RWPE2 (cell line): ENCODE results near the gene SLC40A1.

Experiments
- ATAC-seq: fragments of 200-7000 bp; cut with Tn5 transposase; 3 replicates; pipeline ENCODE4 v1.9.1; 2021; ENCODE audit warnings: low read depth
- DNase-seq: peaks from one replicate; pipeline ENCODE4 v3.0.0-alpha.2; 2020; ENCODE audit warnings: low spot score
- H3K27ac ChIP-seq: fragments of 450-650 bp; 2 replicates; pipeline ENCODE4 v1.5.1; 2017; ENCODE audit warnings: mild to moderate bottlenecking; ENCODE audit not compliant: poor library complexity, severe bottlenecking
- H3K27me3 ChIP-seq: fragments of 250-450 bp; sonication (Bioruptor Pico); 2 replicates; pipeline ENCODE4 v1.5.1; 2021; ENCODE audit warnings: mild to moderate bottlenecking, moderate library complexity; ENCODE audit not compliant: insufficient read depth, poor library complexity, severe bottlenecking
- H3K36me3 ChIP-seq: fragments of 250-450 bp; sonication (Bioruptor Pico); 2 replicates; pipeline ENCODE4 v1.5.1; 2020; ENCODE audit warnings: low read depth, mild to moderate bottlenecking, moderate library complexity
- H3K4me1 ChIP-seq: fragments of 250-450 bp; sonication (Bioruptor Pico); 2 replicates; pipeline ENCODE4 v1.5.1; 2021; ENCODE audit warnings: mild to moderate bottlenecking, moderate library complexity; ENCODE audit not compliant: insufficient read depth, poor library complexity, severe bottlenecking
- H3K4me3 ChIP-seq: fragments of 250-450 bp; sonication (Bioruptor Pico); 2 replicates; pipeline ENCODE4 v1.5.1; 2021; ENCODE audit warnings: mild to moderate bottlenecking, moderate library complexity; ENCODE audit not compliant: severe bottlenecking
- H3K9me3 ChIP-seq: fragments of 250-450 bp; sonication (Bioruptor Pico); 2 replicates; pipeline ENCODE4 v1.5.1; 2021; ENCODE audit warnings: mild to moderate bottlenecking, moderate library complexity; ENCODE audit not compliant: severe bottlenecking
- TF ChIP-seq, protein P1 (sequence below): fragments of 450-650 bp; IDR thresholded peaks from one replicate; pipeline ENCODE4 v1.5.1; 2017; ENCODE audit warnings: mild to moderate bottlenecking, moderate library complexity; ENCODE audit not compliant: poor library complexity, severe bottlenecking

Gene SLC40A1

DNA sequence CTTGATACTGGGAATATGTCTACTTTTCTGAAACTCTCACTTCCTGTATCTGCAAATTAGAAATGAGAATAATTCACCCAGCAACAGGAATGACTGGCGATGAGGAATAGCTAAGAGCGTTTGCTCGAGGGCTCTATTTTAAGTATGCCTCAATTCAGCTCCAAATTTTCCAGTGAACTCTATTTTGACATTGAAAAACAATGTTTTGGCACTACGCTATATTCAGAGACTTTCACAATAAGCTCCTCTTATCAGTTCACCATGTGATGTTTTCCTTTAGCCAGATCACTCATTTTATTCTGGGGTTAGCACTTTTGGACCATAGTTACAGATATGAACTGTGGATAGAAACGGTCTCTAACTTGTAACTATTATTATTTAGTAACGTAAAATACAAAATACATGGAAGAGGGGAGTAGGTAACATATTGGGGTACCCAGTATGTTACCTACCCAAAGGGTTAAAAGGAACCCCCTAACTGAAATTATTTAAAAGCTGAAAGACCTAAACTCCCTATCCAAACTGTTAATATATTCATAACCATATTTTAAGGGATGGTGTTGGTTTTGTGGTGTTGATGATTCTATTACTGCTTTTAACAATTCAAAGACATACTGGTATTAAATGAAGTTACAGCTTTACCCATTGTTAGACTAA, 28.1 kb downstream of the SLC40A1 start:
- Histone ChIP-seq H3K27me3 (no peaks in the 10 kb centered on the region), H3K27ac (no peak overlapping the region), H3K9me3 (no peaks in the 10 kb centered on the region), H3K36me3 (no peaks in the 10 kb centered on the region), H3K4me1 (peaks cover 16% of the 10 kb centered on the region), H3K4me3 (no peak overlapping the region)
- ATAC-seq = no peak
- TF ChIP-seq, protein P1, sequence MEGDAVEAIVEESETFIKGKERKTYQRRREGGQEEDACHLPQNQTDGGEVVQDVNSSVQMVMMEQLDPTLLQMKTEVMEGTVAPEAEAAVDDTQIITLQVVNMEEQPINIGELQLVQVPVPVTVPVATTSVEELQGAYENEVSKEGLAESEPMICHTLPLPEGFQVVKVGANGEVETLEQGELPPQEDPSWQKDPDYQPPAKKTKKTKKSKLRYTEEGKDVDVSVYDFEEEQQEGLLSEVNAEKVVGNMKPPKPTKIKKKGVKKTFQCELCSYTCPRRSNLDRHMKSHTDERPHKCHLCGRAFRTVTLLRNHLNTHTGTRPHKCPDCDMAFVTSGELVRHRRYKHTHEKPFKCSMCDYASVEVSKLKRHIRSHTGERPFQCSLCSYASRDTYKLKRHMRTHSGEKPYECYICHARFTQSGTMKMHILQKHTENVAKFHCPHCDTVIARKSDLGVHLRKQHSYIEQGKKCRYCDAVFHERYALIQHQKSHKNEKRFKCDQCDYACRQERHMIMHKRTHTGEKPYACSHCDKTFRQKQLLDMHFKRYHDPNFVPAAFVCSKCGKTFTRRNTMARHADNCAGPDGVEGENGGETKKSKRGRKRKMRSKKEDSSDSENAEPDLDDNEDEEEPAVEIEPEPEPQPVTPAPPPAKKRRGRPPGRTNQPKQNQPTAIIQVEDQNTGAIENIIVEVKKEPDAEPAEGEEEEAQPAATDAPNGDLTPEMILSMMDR = no peak
- DNase-seq = no peak

DNA sequence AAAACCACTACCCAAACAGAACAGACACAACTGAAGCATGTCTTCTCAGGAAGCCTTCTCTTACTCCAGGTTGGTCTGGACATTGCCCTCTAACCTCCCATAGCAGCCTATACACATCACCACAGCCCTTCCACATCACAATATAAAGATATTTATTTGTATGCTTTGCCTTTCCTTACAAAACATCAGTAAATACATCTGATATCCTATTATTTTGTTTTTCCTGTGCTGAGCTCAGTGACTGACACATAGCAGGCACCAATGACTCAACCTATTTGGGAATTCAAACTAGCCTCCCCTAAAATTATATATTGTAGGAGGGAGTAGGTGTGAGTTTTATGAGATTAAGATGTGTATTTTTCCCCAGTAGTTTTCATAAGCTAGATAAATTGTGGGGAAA, 28.8 kb downstream of the SLC40A1 start:
- TF ChIP-seq, protein P1 = no peak
- H3K9me3 ChIP-seq = no peaks in the 10 kb centered on the region
- H3K27ac ChIP-seq = no peak overlapping the region
- peaks cover 9% of the 10 kb centered on the region for H3K4me1 ChIP-seq
- ATAC-seq (no peak), DNase-seq (no peak)
- no peaks in the 10 kb centered on the region for H3K36me3 ChIP-seq
- H3K4me3 ChIP-seq = no peak overlapping the region
- H3K27me3 ChIP-seq = no peaks in the 10 kb centered on the region

DNA sequence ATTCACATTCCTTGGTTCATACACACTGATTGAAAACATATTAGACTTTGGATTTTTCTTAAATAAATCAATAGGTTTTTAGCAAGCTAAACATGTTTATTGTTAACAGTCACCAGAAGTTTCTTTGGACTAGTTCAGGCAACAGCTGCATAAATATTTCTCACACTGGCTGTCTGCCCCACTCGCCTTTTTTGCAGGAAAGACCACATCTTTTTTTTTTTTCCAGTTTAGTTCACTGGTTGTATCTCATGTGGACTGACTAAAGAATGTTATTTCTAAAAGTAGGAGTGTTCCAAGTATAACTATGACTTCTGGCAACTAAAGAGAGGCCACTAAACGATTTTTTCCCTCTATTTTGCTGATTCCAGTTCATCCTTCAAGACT, 31.1 kb downstream of the SLC40A1 start:
- no peaks in the 10 kb centered on the region for H3K27me3 ChIP-seq
- no peaks in the 10 kb centered on the region for H3K9me3 ChIP-seq
- ATAC-seq (no peak), DNase-seq (no peak)
- no peaks in the 10 kb centered on the region for H3K36me3 ChIP-seq
- no peak overlapping the region for H3K4me3 ChIP-seq
- TF ChIP-seq, protein P1 = no peak
- H3K4me1 ChIP-seq = no peaks in the 10 kb centered on the region
- H3K27ac ChIP-seq = no peak overlapping the region

DNA sequence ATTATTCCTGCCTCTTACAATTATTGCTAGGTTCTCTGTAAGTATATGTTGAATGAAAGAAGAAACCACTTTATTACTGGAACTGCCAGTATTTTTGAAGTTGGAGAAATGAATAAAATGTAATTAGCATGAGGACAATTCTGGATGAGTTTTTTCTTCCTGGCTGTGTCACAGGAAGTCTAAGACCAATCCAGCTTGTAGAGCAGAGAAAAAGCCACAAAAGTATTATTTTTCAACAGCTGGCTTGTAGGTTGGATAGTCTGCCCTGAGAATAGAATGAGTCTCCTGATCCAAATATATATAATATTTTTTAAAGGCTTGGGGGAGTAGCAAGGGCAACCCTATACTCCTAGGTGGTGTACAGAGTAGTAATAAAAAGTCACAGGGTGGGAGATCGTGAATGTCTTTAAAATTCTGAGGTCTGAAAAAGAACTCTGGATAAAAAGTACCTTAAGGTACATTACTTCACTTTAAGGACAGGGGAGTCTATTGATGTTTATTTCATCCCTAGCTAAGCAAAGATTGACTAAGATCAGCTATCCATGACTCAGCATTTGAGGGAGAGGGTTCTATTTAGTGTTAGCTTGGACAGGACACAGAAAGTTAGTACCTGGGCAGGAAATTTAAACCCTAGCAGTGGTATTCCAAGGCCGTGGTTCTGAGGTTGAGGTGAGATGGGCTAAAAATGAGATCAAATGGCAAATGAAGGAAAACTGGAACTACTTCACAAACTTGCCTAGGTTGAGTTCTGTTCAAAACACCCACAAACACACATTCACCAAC, 31.7 kb downstream of the SLC40A1 start:
- ATAC-seq = no peak
- no peaks in the 10 kb centered on the region for H3K27me3 ChIP-seq
- H3K9me3 ChIP-seq = no peaks in the 10 kb centered on the region
- H3K27ac ChIP-seq = no peak overlapping the region
- no peak for DNase-seq
- H3K36me3 ChIP-seq = no peaks in the 10 kb centered on the region
- no peaks in the 10 kb centered on the region for H3K4me1 ChIP-seq
- H3K4me3 ChIP-seq = no peak overlapping the region
- TF ChIP-seq, protein P1 = no peak

DNA sequence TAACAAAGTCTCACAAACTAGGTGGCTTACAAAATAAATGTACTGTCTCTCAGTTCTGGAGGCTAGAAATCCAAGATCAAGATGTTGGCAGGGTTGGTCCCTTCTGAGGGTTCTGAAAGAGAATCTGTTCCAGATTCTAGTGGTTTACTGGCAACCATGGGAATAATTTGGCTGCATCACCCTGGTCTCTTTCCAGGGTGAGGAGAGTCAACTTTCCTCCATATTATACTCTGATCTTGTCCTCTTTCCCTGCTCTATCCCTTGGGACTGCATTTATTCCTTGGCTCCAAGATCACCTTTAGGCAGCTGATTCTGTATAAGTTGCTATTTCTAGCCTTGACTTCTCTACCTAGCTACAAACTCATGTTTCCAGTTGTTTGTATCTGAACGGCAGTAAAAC, 35.2 kb downstream of the SLC40A1 start:
- no peak overlapping the region for H3K4me3 ChIP-seq
- H3K27me3 ChIP-seq = no peaks in the 10 kb centered on the region
- no peak overlapping the region for H3K27ac ChIP-seq
- no peaks in the 10 kb centered on the region for H3K36me3 ChIP-seq
- no peaks in the 10 kb centered on the region for H3K9me3 ChIP-seq
- TF ChIP-seq, protein P1 = no peak
- ATAC-seq (no peak), DNase-seq (no peak)
- H3K4me1 ChIP-seq = no peaks in the 10 kb centered on the region
